GM12878 (cell line): ENCODE data around the gene GRK5. TPM values are rescaled to one million over a fixed set of nuclear protein-coding genes. Genes with fewer than 3 reads are reported as not detected.

Experiments
- ATAC-seq: fragments of 200-7000 bp; cut with Tn5 transposase; 3 replicates; pipeline ENCODE4 v1.9.1; 2020; ENCODE audit warnings: mild to moderate bottlenecking, moderate library complexity
- BruUV-seq: library from RNA; stranded (reverse); fragments of 400-500 nt; replicated peaks from 2 replicates; lab custom pipeline; 2021; lab: Mats Ljungman, UMichigan
- CTCF ChIA-PET: fragments of 300-600 bp; sonication (Branson Sonifier 250); formaldehyde crosslinking; extraction: SDS; loops from one replicate; lab custom pipeline; 2021; ENCODE audit warnings: inconsistent platforms; lab: Yijun Ruan, JAX
- POLR2A ChIA-PET: fragments of 350-600 bp; formaldehyde crosslinking; extraction: SDS; loops from one replicate; lab custom pipeline; 2021; ENCODE audit warnings: inconsistent platforms; lab: Charles Lee
- RAD21 ChIA-PET: fragments of 300-600 bp; sonication (Branson Sonifier 250); formaldehyde crosslinking; loops from one replicate; lab custom pipeline; 2023; ENCODE audit warnings: antibody characterized with exemption; ENCODE audit not compliant: unreplicated experiment; lab: Charles Lee
- SMC1A ChIA-PET: fragments of 300-600 bp; sonication (Branson Sonifier 250); formaldehyde crosslinking; loops from one replicate; lab custom pipeline; 2023; ENCODE audit not compliant: unreplicated experiment, uncharacterized antibody; lab: Charles Lee
- DNase-seq: peaks from one replicate; pipeline ENCODE4 v3.0.0-alpha.2; 2011; ENCODE audit warnings: low read depth, low spot score
- FAIRE-seq: peaks from 3 replicates; lab custom pipeline; 2011; peaks lifted over from hg19 to GRCh38; lab: Jason Lieb, UNC
- H2AFZ ChIP-seq: 2 replicates; pipeline ENCODE4 v1.6.0; 2011; ENCODE audit warnings: low read depth, low read length, control low read depth; ENCODE audit not compliant: control insufficient read depth
- H3K27ac ChIP-seq: 2 replicates; pipeline ENCODE4 v1.5.1; 2011; ENCODE audit warnings: control low read depth; ENCODE audit not compliant: control insufficient read depth, insufficient read depth
- H3K27me3 ChIP-seq, 2 experiments: replicated peaks in 1 of 2; 2 replicates each; pipeline versions ENCODE4 v1.6.0 to v1.6.1; 2011; ENCODE audit warnings: low read length in 1 of 2; ENCODE audit not compliant: control insufficient read depth in 2 of 2, insufficient read depth in 2 of 2
- H3K36me3 ChIP-seq, 2 experiments: 2 replicates each; pipeline ENCODE4 v1.5.1; 2011; ENCODE audit warnings: low read length in 1 of 2; ENCODE audit not compliant: control insufficient read depth in 2 of 2, insufficient read depth in 2 of 2
- H3K4me1 ChIP-seq: 2 replicates; pipeline ENCODE4 v1.6.1; 2011; ENCODE audit warnings: mild to moderate bottlenecking, low read length, moderate library complexity, mixed read lengths; ENCODE audit not compliant: control insufficient read depth, insufficient read depth
- H3K4me2 ChIP-seq: 2 replicates; pipeline ENCODE4 v1.6.0; 2011; ENCODE audit warnings: control low read depth; ENCODE audit not compliant: control insufficient read depth, insufficient read depth
- H3K4me3 ChIP-seq: fragments of 200-600 bp; sonication (generic); 2 replicates; pipeline ENCODE4 v1.5.1; 2016
- H3K79me2 ChIP-seq: 2 replicates; pipeline ENCODE4 v1.6.0; 2011; ENCODE audit warnings: low read length; ENCODE audit not compliant: control insufficient read depth, insufficient read depth
- H3K9ac ChIP-seq: 2 replicates; pipeline ENCODE4 v1.8.0; 2011; ENCODE audit warnings: low read length, control low read depth, mixed read lengths; ENCODE audit not compliant: control insufficient read depth, insufficient read depth
- H3K9me3 ChIP-seq: replicated peaks from 3 replicates; pipeline ENCODE4 v1.5.1; 2011; ENCODE audit warnings: mild to moderate bottlenecking, low read length; ENCODE audit not compliant: control insufficient read depth, insufficient read depth
- H4K20me1 ChIP-seq: 2 replicates; pipeline ENCODE4 v1.6.0; 2011; ENCODE audit not compliant: control insufficient read depth, insufficient read depth
- CEBPB ChIP-seq, 2 experiments: fragments of 150-350 bp in 1 of 2; IDR thresholded peaks; 2 replicates each; pipeline ENCODE4 v1.6.1; 2012 to 2014; ENCODE audit warnings: low read depth in 2 of 2, low read length in 2 of 2, borderline replicate concordance in 1 of 2, inconsistent platforms in 1 of 2
- CREB1 ChIP-seq: IDR thresholded peaks from 2 replicates; pipeline ENCODE4 v1.6.1; 2012; ENCODE audit warnings: low read depth, mild to moderate bottlenecking, inconsistent platforms
- HDAC6 ChIP-seq: fragments of 200-600 bp; sonication (generic); IDR thresholded peaks from one replicate; pipeline ENCODE4 v1.8.0; 2017; ENCODE audit warnings: antibody characterized with exemption; ENCODE audit not compliant: unreplicated experiment
- HDGF ChIP-seq: fragments of 450-650 bp; IDR thresholded peaks from 2 replicates; pipeline ENCODE4 v1.6.1; 2016; ENCODE audit warnings: antibody characterized with exemption
- MYC ChIP-seq: IDR thresholded peaks from 2 replicates; pipeline ENCODE4 v1.6.1; 2011; ENCODE audit warnings: mild to moderate bottlenecking, low read length, moderate library complexity, inconsistent platforms; ENCODE audit not compliant: insufficient read depth, insufficient replicate concordance, insufficient read length, severe bottlenecking
- NFYB ChIP-seq: IDR thresholded peaks from 2 replicates; pipeline ENCODE4 v1.6.1; 2011; ENCODE audit warnings: low read depth, mild to moderate bottlenecking, low read length, improper control_type of control experiment, moderate library complexity; ENCODE audit not compliant: insufficient read depth
- PRDM15 ChIP-seq: fragments of 450-650 bp; formaldehyde crosslinking; IDR thresholded peaks from 2 replicates; pipeline ENCODE4 v1.4.0; 2020; ENCODE audit warnings: mild to moderate bottlenecking, moderate library complexity
- SIN3A ChIP-seq: IDR thresholded peaks from 2 replicates; pipeline ENCODE4 v1.6.1; 2012; ENCODE audit warnings: low read depth, low read length, improper control_type of control experiment
- SIX5 ChIP-seq: IDR thresholded peaks from 2 replicates; pipeline ENCODE4 v1.6.1; 2011; ENCODE audit warnings: mild to moderate bottlenecking, low read depth, low read length, moderate library complexity; ENCODE audit not compliant: severe bottlenecking
- SKIL ChIP-seq: fragments of 450-650 bp; IDR thresholded peaks from 2 replicates; pipeline ENCODE4 v1.6.1; 2017; ENCODE audit warnings: mild to moderate bottlenecking, low read depth, inconsistent platforms; ENCODE audit not compliant: poor library complexity, severe bottlenecking
- STAT3 ChIP-seq: IDR thresholded peaks from 2 replicates; pipeline ENCODE4 v1.6.1; 2011; ENCODE audit warnings: low read depth, low read length, improper control_type of control experiment
- TARDBP ChIP-seq: IDR thresholded peaks from 2 replicates; pipeline ENCODE4 v1.6.1; 2016; ENCODE audit warnings: borderline replicate concordance
- ZBTB40 ChIP-seq: fragments of 450-650 bp; IDR thresholded peaks from 2 replicates; pipeline ENCODE4 v1.6.1; 2016; ENCODE audit warnings: mild to moderate bottlenecking, moderate library complexity, borderline replicate concordance
- WGBS: methylation state at CpG from one replicate; pipeline ENCODE4 v1.1.6; 2016; ENCODE audit warnings: low lambda C conversion rate; ENCODE audit not compliant: insufficient replicate concordance, insufficient coverage; ENCODE audit errors: missing lambda C conversion rate; 5-methylcytosine and 5-hydroxymethylcytosine counted together
- in situ Hi-C: fragments of 300-500 bp; cut with MboI; formaldehyde crosslinking; loops from 9 replicates; pipeline ENCODE4 v1.14.3; 2018; ENCODE audit warnings: mixed read lengths
- intact Hi-C: fragments of 100-400 bp; cut with micrococcal nuclease; formaldehyde crosslinking; loops from one replicate; pipeline ENCODE4 v1.14.2; 2022; ENCODE audit not compliant: unreplicated experiment
- polyA plus RNA-seq, 11 experiments: library from polyadenylated mRNA; depleted of rRNA in 4 of 11; unstranded in 6 of 11; stranded (reverse) in 5 of 11; fragments of >200 nt; fragmentation: Nextera tagmentation in 4 of 11; fragmentation: Illumina TruSeq in 1 of 11; extraction: Ambion mirVana in 4 of 11; extraction: Trizol in 1 of 11; gene quantifications; 1 replicate in 1 of 11; 2 replicates in 10 of 11; pipeline versions ENCODE4 v1.2.1 to v1.2.3, GENCODE V29; 2011 to 2016; ENCODE audit warnings: inconsistent platforms in 2 of 11, missing spikeins in 2 of 11, low read depth in 1 of 11
- total RNA-seq, 4 experiments: library from RNA; depleted of rRNA in 3 of 4; stranded (reverse); fragments of >200 nt in 3 of 4; fragmentation: Illumina TruSeq in 1 of 4; extraction: Trizol in 1 of 4; gene quantifications; 2 replicates each; pipeline versions ENCODE4 v1.2.1 to v1.2.3, GENCODE V29; 2013 to 2021

The GRK5 gene
- total and polyA plus RNA-seq, 10 of the 15 experiments (the other 5 are each of a cell fraction or from before 2014, with no cell fraction given), result 0.11 to 22.1 (median 10.0) TPM

- no peaks in the 10 kb centered on the region for H3K36me3 ChIP-seq
- H3K9me3 ChIP-seq, result peaks cover 4% of the 10 kb centered on the region
- H3K4me1 ChIP-seq, result peaks cover 12% of the 10 kb centered on the region
- RAD21 ChIA-PET, result no interaction called here
- FAIRE-seq (no peak), ATAC-seq (no peak), DNase-seq (no peak)
- in situ Hi-C loops, result no loop called here
- no peaks in the 10 kb centered on the region for H4K20me1 ChIP-seq
- CTCF ChIA-PET, result interaction anchor here (1.0 kb wide), 1 partner anchor 21 kb away, joined by 4 read pairs; no protein-coding TSS in a partner anchor
- intact Hi-C loops, result no loop called here
- H2AFZ ChIP-seq, result no peak overlapping the region; the same call in 1 of the 2 replicates
- POLR2A ChIA-PET, result no interaction called here
- peaks cover 2% of the 10 kb centered on the region for H3K79me2 ChIP-seq
- SMC1A ChIA-PET, result interaction anchor here (1.0 kb wide), 1 partner anchor 13 kb away, joined by 3 read pairs; no protein-coding TSS in a partner anchor
- H3K27me3 ChIP-seq, result no peaks in the 10 kb centered on the region
- no peak overlapping the region for H3K27ac ChIP-seq
- H3K9ac ChIP-seq, result no peak overlapping the region
- no TSS peak for BruUV-seq
- no peak overlapping the region for H3K4me3 ChIP-seq
- WGBS, result 62% methylated on average over 8 of the region's 8 CpGs
- H3K4me2 ChIP-seq, result no peak overlapping the region; the same call in 1 of the 2 replicates
- no peak for TF ChIP-seq NFYB
- TF ChIP-seq HDAC6, result no peak
- TF ChIP-seq TARDBP, result no peak
- no peak for TF ChIP-seq ZBTB40
- TF ChIP-seq HDGF, result no peak
- no peak for TF ChIP-seq CREB1
- no peak for TF ChIP-seq SKIL
- no peak for TF ChIP-seq SIX5
- no peak for TF ChIP-seq SIN3A
- TF ChIP-seq STAT3, result no peak
- TF ChIP-seq CEBPB (IDR thresholded peaks at IDR 0.05; ENCODE audit: borderline replicate concordance in 1 of 2, low read depth in 2 of 2, low read length in 2 of 2), result no peak
- no peak for TF ChIP-seq MYC
- TF ChIP-seq PRDM15 (CRISPR knock-in tag), result no peak
These were observed 30.5 kb downstream of the GRK5 start for GRCh38 chr10:119237722-119238436.
